Activated T-helper 1 cell treated with anti-CD3 and anti-CD28 coated beads, Interleukin-2, amount 50 U/mL, for 16 hours (primary cell): Measurements from ENCODE around the gene RIN1.
"Not testable (repeated sequence)": the region's sequence is repeated elsewhere in the genome, so short reads cannot be mapped to it uniquely, and the experiment has no call there.

ENCODE experiments used
- DNase-seq, 2 donors: peaks; one replicate each; pipeline ENCODE4 v3.0.0-alpha.2; 2020; ENCODE audit warnings: low read depth in 1 of 2, low spot score in 1 of 2

The RIN1 gene

GRCh38 chr11:66321606-66322005, 14.6 kb downstream of the RIN1 start:
- no peak for DNase-seq

- DNase-seq: not testable (repeated sequence)
These were observed 15.5 kb downstream of the RIN1 start for GRCh38 chr11:66320748-66321147.

GRCh38 chr11:66320289-66320688, 15.9 kb downstream of the RIN1 start:
- not testable (repeated sequence) for DNase-seq

- DNase-seq: no peak
These were observed 17.6 kb downstream of the RIN1 start for GRCh38 chr11:66318600-66318970.

GRCh38 chr11:66317723-66318599, 18.3 kb downstream of the RIN1 start:
- DNase-seq: no peak

GRCh38 chr11:66317322-66317722, 18.9 kb downstream of the RIN1 start:
- DNase-seq: no peak

- no peak for DNase-seq
These were observed 19.4 kb downstream of the RIN1 start, which contains the start of gene CD248 for GRCh38 chr11:66316849-66317251. Gene CD248 (minus strand): TSS chr11:66317044. CDS start chr11:66317027, 17 bp downstream.

GRCh38 chr11:66315921-66316811, 20.1 kb downstream of the RIN1 start:
- no peak for DNase-seq

- DNase-seq: no peak
These were observed 20.7 kb downstream of the RIN1 start for GRCh38 chr11:66315498-66315885.

GRCh38 chr11:66314561-66315497, 21.4 kb downstream of the RIN1 start:
- DNase-seq: no peak

- no peak for DNase-seq
These were observed 22.1 kb downstream of the RIN1 start for GRCh38 chr11:66314186-66314501.

GRCh38 chr11:66313321-66314185, 22.7 kb downstream of the RIN1 start:
- no peak for DNase-seq

- DNase-seq: peak; percentile 93 to 99
These were observed 23.5 kb downstream of the RIN1 start for GRCh38 chr11:66312549-66313320.

GRCh38 chr11:66311965-66312548, 24.2 kb downstream of the RIN1 start:
- peak; percentile 79 to 97 for DNase-seq

GRCh38 chr11:66311470-66311964, 24.7 kb downstream of the RIN1 start:
- no peak for DNase-seq

GRCh38 chr11:66310803-66311440, 25.3 kb downstream of the RIN1 start:
- DNase-seq: not testable (repeated sequence)

- DNase-seq: no peak
These were observed 25.9 kb downstream of the RIN1 start for GRCh38 chr11:66310324-66310723.

- DNase-seq: no peak
These were observed 26.8 kb downstream of the RIN1 start for GRCh38 chr11:66309475-66309874.
